Astrocyte (in vitro differentiated cells and primary cell): ENCODE measurements around the gene IMPDH1. TPM values are rescaled to one million over a fixed set of nuclear protein-coding genes. Genes with fewer than 3 reads are reported as not detected.

Source experiments
- DNase-seq: peaks from one replicate; pipeline ENCODE4 v3.0.0-alpha.2; 2010; ENCODE audit warnings: low read depth
- FAIRE-seq: peaks from 2 replicates; lab custom pipeline; 2011; peaks lifted over from hg19 to GRCh38; lab: Jason Lieb, UNC
- H2AFZ ChIP-seq: 2 replicates; pipeline ENCODE4 v1.6.0; 2012; ENCODE audit warnings: low read depth, low read length, inconsistent platforms
- H3K27ac ChIP-seq: 2 replicates; pipeline ENCODE4 v1.5.1; 2011; ENCODE audit warnings: low read depth, low read length, inconsistent platforms
- H3K27me3 ChIP-seq: 2 replicates; pipeline ENCODE4 v1.6.0; 2011; ENCODE audit warnings: low read length, inconsistent platforms; ENCODE audit not compliant: insufficient read depth
- H3K36me3 ChIP-seq: 2 replicates; pipeline ENCODE4 v1.5.1; 2011; ENCODE audit warnings: low read length, inconsistent platforms; ENCODE audit not compliant: insufficient read depth
- H3K4me1 ChIP-seq: 2 replicates; pipeline ENCODE4 v1.5.1; 2011; ENCODE audit warnings: low read length, inconsistent platforms; ENCODE audit not compliant: insufficient read depth
- H3K4me2 ChIP-seq: 2 replicates; pipeline ENCODE4 v1.6.0; 2012; ENCODE audit warnings: low read length, inconsistent platforms
- H3K4me3 ChIP-seq: 2 replicates; pipeline ENCODE4 v1.5.1; 2011; ENCODE audit warnings: low read depth, mild to moderate bottlenecking, low read length, inconsistent platforms; ENCODE audit not compliant: insufficient read depth
- H3K79me2 ChIP-seq: 2 replicates; pipeline ENCODE4 v1.6.0; 2012; ENCODE audit warnings: mild to moderate bottlenecking, low read length, inconsistent platforms; ENCODE audit not compliant: insufficient read depth
- H3K9ac ChIP-seq: 2 replicates; pipeline ENCODE4 v1.6.0; 2012; ENCODE audit warnings: mild to moderate bottlenecking, low read length, inconsistent platforms
- H3K9me3 ChIP-seq: 2 replicates; pipeline ENCODE4 v1.5.1; 2012; ENCODE audit warnings: low read depth, mild to moderate bottlenecking, low read length, inconsistent platforms; ENCODE audit not compliant: insufficient read depth
- H4K20me1 ChIP-seq: 2 replicates; pipeline ENCODE4 v1.6.0; 2012; ENCODE audit warnings: low read length, inconsistent platforms; ENCODE audit not compliant: insufficient read depth
- H3K27ac Mint-ChIP-seq: one replicate; pipeline ENCODE4 v1.8.0; 2021; ENCODE audit warnings: mild to moderate bottlenecking, mixed read lengths; ENCODE audit not compliant: unreplicated experiment
- H3K27me3 Mint-ChIP-seq: one replicate; pipeline ENCODE4 v1.8.0; 2021; ENCODE audit warnings: low read depth, mixed read lengths; ENCODE audit not compliant: unreplicated experiment
- H3K36me3 Mint-ChIP-seq: one replicate; pipeline ENCODE4 v1.8.0; 2021; ENCODE audit warnings: low read depth, mixed read lengths; ENCODE audit not compliant: unreplicated experiment
- H3K4me1 Mint-ChIP-seq: one replicate; pipeline ENCODE4 v1.8.0; 2021; ENCODE audit warnings: low read depth, mixed read lengths; ENCODE audit not compliant: unreplicated experiment
- H3K4me3 Mint-ChIP-seq: one replicate; pipeline ENCODE4 v1.8.0; 2021; ENCODE audit warnings: mild to moderate bottlenecking, moderate library complexity, mixed read lengths; ENCODE audit not compliant: unreplicated experiment
- H3K9me3 Mint-ChIP-seq: one replicate; pipeline ENCODE4 v1.8.0; 2021; ENCODE audit warnings: mild to moderate bottlenecking, mixed read lengths; ENCODE audit not compliant: unreplicated experiment
- EZH2 ChIP-seq: IDR thresholded peaks from 2 replicates; pipeline ENCODE4 v1.6.1; 2012; ENCODE audit warnings: mild to moderate bottlenecking, low read length, inconsistent platforms; ENCODE audit not compliant: insufficient read depth
- total RNA-seq: library from RNA; stranded (reverse); gene quantifications from 2 replicates; pipeline ENCODE4 v1.2.1, GENCODE V29; 2021
- TF ChIP-seq, protein P1 (sequence below): IDR thresholded peaks from 2 replicates; pipeline ENCODE4 v1.5.1; 2011; ENCODE audit warnings: low read depth, mild to moderate bottlenecking, inconsistent platforms, low read length, moderate library complexity; ENCODE audit not compliant: insufficient read depth

Gene IMPDH1
- total RNA-seq, 1 donor from 2014 or later, result 43.9 TPM

DNA sequence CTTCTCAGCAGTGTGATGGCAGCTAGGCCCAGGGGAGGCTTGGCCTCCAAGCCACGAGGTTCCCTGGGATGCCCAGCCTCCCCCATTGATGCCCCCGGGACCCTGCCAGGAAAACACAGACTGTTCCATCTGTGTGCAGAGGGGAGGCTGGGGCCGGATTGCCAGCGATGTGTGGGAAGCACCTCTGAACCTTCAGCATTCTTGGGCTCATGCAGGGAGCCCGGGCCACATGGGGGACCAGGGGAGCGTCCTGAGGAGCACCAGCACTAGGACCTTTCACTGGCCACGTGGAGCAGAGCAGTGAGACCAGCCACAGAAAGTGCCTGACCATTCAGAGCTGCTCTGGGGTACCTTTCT is 2.6 kb downstream of the IMPDH1 start:
- TF ChIP-seq, protein P1, sequence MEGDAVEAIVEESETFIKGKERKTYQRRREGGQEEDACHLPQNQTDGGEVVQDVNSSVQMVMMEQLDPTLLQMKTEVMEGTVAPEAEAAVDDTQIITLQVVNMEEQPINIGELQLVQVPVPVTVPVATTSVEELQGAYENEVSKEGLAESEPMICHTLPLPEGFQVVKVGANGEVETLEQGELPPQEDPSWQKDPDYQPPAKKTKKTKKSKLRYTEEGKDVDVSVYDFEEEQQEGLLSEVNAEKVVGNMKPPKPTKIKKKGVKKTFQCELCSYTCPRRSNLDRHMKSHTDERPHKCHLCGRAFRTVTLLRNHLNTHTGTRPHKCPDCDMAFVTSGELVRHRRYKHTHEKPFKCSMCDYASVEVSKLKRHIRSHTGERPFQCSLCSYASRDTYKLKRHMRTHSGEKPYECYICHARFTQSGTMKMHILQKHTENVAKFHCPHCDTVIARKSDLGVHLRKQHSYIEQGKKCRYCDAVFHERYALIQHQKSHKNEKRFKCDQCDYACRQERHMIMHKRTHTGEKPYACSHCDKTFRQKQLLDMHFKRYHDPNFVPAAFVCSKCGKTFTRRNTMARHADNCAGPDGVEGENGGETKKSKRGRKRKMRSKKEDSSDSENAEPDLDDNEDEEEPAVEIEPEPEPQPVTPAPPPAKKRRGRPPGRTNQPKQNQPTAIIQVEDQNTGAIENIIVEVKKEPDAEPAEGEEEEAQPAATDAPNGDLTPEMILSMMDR, result no peak
- TF ChIP-seq EZH2, result no peak
- Histone ChIP-seq H3K9me3 (no peaks in the 10 kb centered on the region), H3K9ac (no peak overlapping the region), H3K4me1 (peaks cover 29% of the 10 kb centered on the region), H3K36me3 (peaks cover 5% of the 10 kb centered on the region), H3K27me3 (no peaks in the 10 kb centered on the region), H4K20me1 (peaks cover 47% of the 10 kb centered on the region), H3K4me2 (no peak overlapping the region), H3K79me2 (peaks cover 27% of the 10 kb centered on the region), H3K27ac (no peak overlapping the region), H3K4me3 (no peak overlapping the region), H2AFZ (no peak overlapping the region)
- FAIRE-seq (no peak), DNase-seq (no peak)
- peaks cover 41% of the 10 kb centered on the region for H3K27me3 Mint-ChIP-seq
- H3K4me3 Mint-ChIP-seq, result no peak overlapping the region
- no peak overlapping the region for H3K27ac Mint-ChIP-seq
- no peaks in the 10 kb centered on the region for H3K36me3 Mint-ChIP-seq
- H3K9me3 Mint-ChIP-seq, result no peaks in the 10 kb centered on the region
- H3K4me1 Mint-ChIP-seq, result peaks cover 7% of the 10 kb centered on the region

DNA sequence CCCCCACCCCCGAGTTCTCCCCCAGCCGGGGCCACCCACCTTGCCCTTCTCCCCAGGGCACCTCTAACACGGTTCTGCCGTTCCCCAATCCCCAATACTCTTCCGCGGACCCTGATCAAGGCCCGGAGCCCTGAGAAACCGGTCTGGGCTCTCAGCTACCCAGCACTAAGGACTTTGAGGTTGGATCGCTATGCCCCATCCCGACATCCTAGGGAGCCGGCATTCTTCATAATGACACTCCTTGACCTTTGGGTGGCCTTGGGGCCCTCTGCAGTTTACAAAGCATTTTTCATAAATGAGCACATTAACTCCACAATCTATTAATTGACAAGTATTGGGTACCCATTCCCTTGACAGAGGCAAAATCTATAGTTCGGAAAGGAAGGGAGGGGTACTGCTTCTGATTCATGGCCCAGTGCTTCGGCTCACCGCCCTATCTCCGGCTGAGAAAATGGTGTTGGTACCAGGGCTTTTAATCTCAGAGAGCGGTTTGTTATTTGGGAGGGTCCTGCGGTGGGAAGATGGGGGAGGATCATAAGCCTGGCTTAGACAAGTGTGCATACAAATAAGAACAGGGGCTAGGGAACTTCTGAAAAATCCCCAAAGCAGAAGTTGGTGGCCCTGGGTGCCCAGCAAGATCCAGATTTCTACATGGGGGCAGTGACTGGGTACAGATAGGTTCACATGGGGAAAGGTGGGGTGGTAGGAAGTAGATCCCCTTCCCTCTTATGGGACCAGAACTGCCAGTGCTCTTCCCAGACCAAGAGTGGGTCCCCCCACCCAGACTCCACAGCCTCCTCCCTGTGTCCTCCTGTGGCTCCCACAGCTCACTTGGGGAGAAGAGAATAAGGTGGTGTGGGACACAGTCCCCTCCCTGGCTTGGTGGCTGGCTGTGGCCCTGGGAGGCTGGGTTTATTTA is 3.2 kb downstream of the IMPDH1 start:
- Mint-ChIP-seq H3K27ac (no peak overlapping the region), H3K27me3 (peaks cover 35% of the 10 kb centered on the region), H3K4me3 (peak overlapping the region; percentile 76), H3K36me3 (peaks cover 1% of the 10 kb centered on the region), H3K4me1 (peaks cover 7% of the 10 kb centered on the region), H3K9me3 (no peaks in the 10 kb centered on the region)
- Histone ChIP-seq H3K4me1 (peaks cover 29% of the 10 kb centered on the region), H3K27ac (no peak overlapping the region), H4K20me1 (peaks cover 53% of the 10 kb centered on the region), H3K9ac (no peak overlapping the region), H3K27me3 (no peaks in the 10 kb centered on the region), H3K79me2 (peaks cover 27% of the 10 kb centered on the region), H3K4me3 (no peak overlapping the region), H3K4me2 (peak overlapping the region; percentile 89), H3K36me3 (peaks cover 5% of the 10 kb centered on the region), H3K9me3 (no peaks in the 10 kb centered on the region), H2AFZ (no peak overlapping the region)
- TF ChIP-seq EZH2, result no peak
- TF ChIP-seq, protein P1, result no peak
- FAIRE-seq (no peak), DNase-seq (no peak)
